ENCODE measurements around the gene IRF7.

DNA sequence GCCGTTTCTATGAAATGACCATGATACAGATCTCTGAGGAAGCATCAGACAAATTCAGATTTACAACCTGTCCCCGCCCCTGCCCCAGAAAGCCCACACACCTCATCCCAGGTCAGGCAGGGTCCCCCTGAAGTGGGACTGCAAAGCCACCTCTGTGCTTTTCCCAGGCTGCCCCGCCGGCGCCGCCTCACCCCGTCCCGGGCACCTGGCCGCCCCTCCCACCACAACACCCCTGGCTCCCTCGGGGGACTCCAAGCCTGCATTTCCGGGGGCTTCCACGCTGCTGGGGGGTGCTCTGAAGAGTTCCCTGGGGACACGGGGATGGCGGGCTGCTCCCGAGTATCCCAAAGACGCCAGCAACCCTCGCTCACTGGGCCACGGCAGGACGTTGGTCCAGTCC, 44.5 kb upstream of the IRF7 start:
- TF ChIP-seq, protein P1, sequence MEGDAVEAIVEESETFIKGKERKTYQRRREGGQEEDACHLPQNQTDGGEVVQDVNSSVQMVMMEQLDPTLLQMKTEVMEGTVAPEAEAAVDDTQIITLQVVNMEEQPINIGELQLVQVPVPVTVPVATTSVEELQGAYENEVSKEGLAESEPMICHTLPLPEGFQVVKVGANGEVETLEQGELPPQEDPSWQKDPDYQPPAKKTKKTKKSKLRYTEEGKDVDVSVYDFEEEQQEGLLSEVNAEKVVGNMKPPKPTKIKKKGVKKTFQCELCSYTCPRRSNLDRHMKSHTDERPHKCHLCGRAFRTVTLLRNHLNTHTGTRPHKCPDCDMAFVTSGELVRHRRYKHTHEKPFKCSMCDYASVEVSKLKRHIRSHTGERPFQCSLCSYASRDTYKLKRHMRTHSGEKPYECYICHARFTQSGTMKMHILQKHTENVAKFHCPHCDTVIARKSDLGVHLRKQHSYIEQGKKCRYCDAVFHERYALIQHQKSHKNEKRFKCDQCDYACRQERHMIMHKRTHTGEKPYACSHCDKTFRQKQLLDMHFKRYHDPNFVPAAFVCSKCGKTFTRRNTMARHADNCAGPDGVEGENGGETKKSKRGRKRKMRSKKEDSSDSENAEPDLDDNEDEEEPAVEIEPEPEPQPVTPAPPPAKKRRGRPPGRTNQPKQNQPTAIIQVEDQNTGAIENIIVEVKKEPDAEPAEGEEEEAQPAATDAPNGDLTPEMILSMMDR (IDR thresholded peaks at IDR 0.05): no peak
- TF ChIP-seq ZFP36 (IDR thresholded peaks at IDR 0.05; ENCODE audit: borderline replicate concordance, partially characterized antibody) (no peak), POLR2A (IDR thresholded peaks at IDR 0.05; ENCODE audit: low read length) (no peak), SREBF2 (IDR thresholded peaks at IDR 0.05) (no peak), HDAC2 (IDR thresholded peaks at IDR 0.05) (no peak), EP300 (IDR thresholded peaks at IDR 0.05) (no peak)
- TF ChIP-seq, protein P2, sequence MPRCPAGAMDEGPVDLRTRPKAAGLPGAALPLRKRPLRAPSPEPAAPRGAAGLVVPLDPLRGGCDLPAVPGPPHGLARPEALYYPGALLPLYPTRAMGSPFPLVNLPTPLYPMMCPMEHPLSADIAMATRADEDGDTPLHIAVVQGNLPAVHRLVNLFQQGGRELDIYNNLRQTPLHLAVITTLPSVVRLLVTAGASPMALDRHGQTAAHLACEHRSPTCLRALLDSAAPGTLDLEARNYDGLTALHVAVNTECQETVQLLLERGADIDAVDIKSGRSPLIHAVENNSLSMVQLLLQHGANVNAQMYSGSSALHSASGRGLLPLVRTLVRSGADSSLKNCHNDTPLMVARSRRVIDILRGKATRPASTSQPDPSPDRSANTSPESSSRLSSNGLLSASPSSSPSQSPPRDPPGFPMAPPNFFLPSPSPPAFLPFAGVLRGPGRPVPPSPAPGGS (IDR thresholded peaks at IDR 0.05): no peak
- TF ChIP-seq, protein P3, sequence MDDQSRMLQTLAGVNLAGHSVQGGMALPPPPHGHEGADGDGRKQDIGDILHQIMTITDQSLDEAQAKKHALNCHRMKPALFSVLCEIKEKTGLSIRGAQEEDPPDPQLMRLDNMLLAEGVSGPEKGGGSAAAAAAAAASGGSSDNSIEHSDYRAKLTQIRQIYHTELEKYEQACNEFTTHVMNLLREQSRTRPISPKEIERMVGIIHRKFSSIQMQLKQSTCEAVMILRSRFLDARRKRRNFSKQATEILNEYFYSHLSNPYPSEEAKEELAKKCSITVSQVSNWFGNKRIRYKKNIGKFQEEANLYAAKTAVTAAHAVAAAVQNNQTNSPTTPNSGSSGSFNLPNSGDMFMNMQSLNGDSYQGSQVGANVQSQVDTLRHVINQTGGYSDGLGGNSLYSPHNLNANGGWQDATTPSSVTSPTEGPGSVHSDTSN (IDR thresholded peaks at IDR 0.05): no peak
- TF ChIP-seq, protein P4, sequence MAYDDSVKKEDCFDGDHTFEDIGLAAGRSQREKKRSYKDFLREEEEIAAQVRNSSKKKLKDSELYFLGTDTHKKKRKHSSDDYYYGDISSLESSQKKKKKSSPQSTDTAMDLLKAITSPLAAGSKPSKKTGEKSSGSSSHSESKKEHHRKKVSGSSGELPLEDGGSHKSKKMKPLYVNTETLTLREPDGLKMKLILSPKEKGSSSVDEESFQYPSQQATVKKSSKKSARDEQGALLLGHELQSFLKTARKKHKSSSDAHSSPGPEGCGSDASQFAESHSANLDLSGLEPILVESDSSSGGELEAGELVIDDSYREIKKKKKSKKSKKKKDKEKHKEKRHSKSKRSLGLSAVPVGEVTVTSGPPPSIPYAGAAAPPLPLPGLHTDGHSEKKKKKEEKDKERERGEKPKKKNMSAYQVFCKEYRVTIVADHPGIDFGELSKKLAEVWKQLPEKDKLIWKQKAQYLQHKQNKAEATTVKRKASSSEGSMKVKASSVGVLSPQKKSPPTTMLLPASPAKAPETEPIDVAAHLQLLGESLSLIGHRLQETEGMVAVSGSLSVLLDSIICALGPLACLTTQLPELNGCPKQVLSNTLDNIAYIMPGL (CRISPR knock-in tag; IDR thresholded peaks at IDR 0.05; ENCODE audit: borderline replicate concordance): no peak

Measured in A549 (cell line).